Thyroid gland (tissue), 4 donors: ENCODE data around the gene ERVFRD-1. TPM values are rescaled to one million over a fixed set of nuclear protein-coding genes. Genes with fewer than 3 reads are reported as not detected.

Experiments used
- DNase-seq, 2 donors: peaks; one replicate each; pipeline ENCODE4 v3.0.0-alpha.2; 2019
- H3K27ac ChIP-seq, 3 donors: fragments of 200-600 bp; sonication (generic); 1 replicate in 2 of 3; 2 replicates in 1 of 3; pipeline ENCODE4 v1.5.1; 2016 to 2019; ENCODE audit warnings: mild to moderate bottlenecking in 1 of 3, moderate library complexity in 1 of 3
- H3K27me3 ChIP-seq: fragments of 200-600 bp; sonication (generic); one replicate; pipeline ENCODE4 v1.5.1; 2019
- H3K36me3 ChIP-seq, 2 donors: fragments of 200-600 bp; sonication (generic); one replicate each; pipeline ENCODE4 v1.5.1; 2016 to 2019
- H3K4me1 ChIP-seq, 2 donors: fragments of 200-600 bp; sonication (generic); one replicate each; pipeline ENCODE4 v1.5.1; 2017 to 2019
- H3K4me3 ChIP-seq, 3 donors: fragments of 200-600 bp; sonication (generic); replicated peaks in 1 of 3; 1 replicate in 2 of 3; 2 replicates in 1 of 3; pipeline ENCODE4 v1.5.1; 2016; ENCODE audit warnings: mild to moderate bottlenecking in 1 of 3
- H3K9me3 ChIP-seq: fragments of 200-600 bp; sonication (generic); one replicate; pipeline ENCODE4 v1.5.1; 2017
- CTCF ChIP-seq, 6 experiments: fragments of 200-600 bp in 3 of 6; fragments of 450-650 bp in 3 of 6; sonication (generic) in 3 of 6; IDR thresholded peaks; one replicate each; pipeline ENCODE4 v1.5.1; 2016 to 2019; ENCODE audit warnings: antibody characterized with exemption in 6 of 6, mild to moderate bottlenecking in 2 of 6, inconsistent platforms in 1 of 6, moderate library complexity in 1 of 6
- POLR2A ChIP-seq, 2 donors: fragments of 450-650 bp; IDR thresholded peaks; one replicate each; pipeline ENCODE4 v1.6.1; 2017; ENCODE audit warnings: antibody characterized with exemption in 2 of 2, mild to moderate bottlenecking in 2 of 2, moderate library complexity in 1 of 2
- WGBS, 2 donors: methylation state at CpG; one replicate each; pipeline ENCODE4 v1.1.5; 2017; 5-methylcytosine and 5-hydroxymethylcytosine counted together
- intact Hi-C: fragments of 100-400 bp; cut with DNase I; formaldehyde crosslinking; loops from one replicate; pipeline ENCODE4 v1.15.1; 2023
- total RNA-seq, 4 donors: library from RNA; depleted of rRNA; stranded (reverse); fragments of >200 nt; gene quantifications; one replicate each; pipeline ENCODE4 v1.2.3, GENCODE V29; 2016

Gene ERVFRD-1
- total RNA-seq, 4 donors from 2014 or later = not detected

- H3K27me3 ChIP-seq = no peaks in the 10 kb centered on the region
- no peak for TF ChIP-seq POLR2A (IDR thresholded peaks at IDR 0.05)
- TF ChIP-seq CTCF (IDR thresholded peaks at IDR 0.05) = no peak
- no peak for DNase-seq
- WGBS, 2 donors = 90 to 95% methylated on average over 4 of the region's 4 CpGs
- no peaks in the 10 kb centered on the region for H3K9me3 ChIP-seq
- no peak overlapping the region for H3K27ac ChIP-seq
- no peak overlapping the region for H3K4me3 ChIP-seq
- no peaks in the 10 kb centered on the region for H3K36me3 ChIP-seq
- no peaks in the 10 kb centered on the region for H3K4me1 ChIP-seq
- intact Hi-C loops = no loop called here
Observed at GRCh38 chr6:11072101-11072500, 39.4 kb downstream of the ERVFRD-1 start.

GRCh38 chr6:11069760-11070159 is 41.8 kb downstream of the ERVFRD-1 start:
- WGBS, 2 donors = 56 to 71% methylated on average over 2 of the region's 2 CpGs
- intact Hi-C loops = loop anchor here (5.0 kb wide), 1 partner anchor 117 kb away; no protein-coding TSS in a partner anchor
- no peaks in the 10 kb centered on the region for H3K4me1 ChIP-seq
- H3K27ac ChIP-seq = no peak overlapping the region
- no peaks in the 10 kb centered on the region for H3K27me3 ChIP-seq
- no peaks in the 10 kb centered on the region for H3K36me3 ChIP-seq
- H3K9me3 ChIP-seq = no peaks in the 10 kb centered on the region
- TF ChIP-seq POLR2A (IDR thresholded peaks at IDR 0.05) = no peak
- TF ChIP-seq CTCF (IDR thresholded peaks at IDR 0.05) = no peak
- no peak for DNase-seq
- H3K4me3 ChIP-seq = no peak overlapping the region

- no peak overlapping the region for H3K27ac ChIP-seq
- 52 to 53% methylated on average over 2 of the region's 2 CpGs for WGBS, 2 donors
- DNase-seq = no peak
- H3K27me3 ChIP-seq = no peaks in the 10 kb centered on the region
- H3K4me3 ChIP-seq = no peak overlapping the region
- no peaks in the 10 kb centered on the region for H3K4me1 ChIP-seq
- H3K9me3 ChIP-seq = no peaks in the 10 kb centered on the region
- no peaks in the 10 kb centered on the region for H3K36me3 ChIP-seq
- intact Hi-C loops = loop anchor here (5.0 kb wide), 1 partner anchor 115 kb away; no protein-coding TSS in a partner anchor
- no peak for TF ChIP-seq CTCF (IDR thresholded peaks at IDR 0.05)
Observed at GRCh38 chr6:11067348-11067747, 44.2 kb downstream of the ERVFRD-1 start.

- Histone ChIP-seq H3K27me3 (no peaks in the 10 kb centered on the region), H3K27ac (no peak overlapping the region), H3K9me3 (no peaks in the 10 kb centered on the region), H3K4me3 (no peak overlapping the region), H3K4me1 (no peaks in the 10 kb centered on the region), H3K36me3 (no peaks in the 10 kb centered on the region)
- TF ChIP-seq CTCF (IDR thresholded peaks at IDR 0.05) (no peak), POLR2A (IDR thresholded peaks at IDR 0.05) (no peak)
- intact Hi-C loops = loop anchor here (5.0 kb wide), 1 partner anchor 114 kb away; no protein-coding TSS in a partner anchor
- no peak for DNase-seq
- WGBS, 2 donors = 92% methylated on average over 6 of the region's 6 CpGs
Observed at GRCh38 chr6:11066505-11067347, 44.8 kb downstream of the ERVFRD-1 start.
